Medulla oblongata (tissue), 1 donor: ENCODE data around the gene OR1F1.
A peak's percentile ranks its signal among the peaks of the same experiment; 100 is the strongest.
"Not testable (repeated sequence)": the region's sequence is repeated elsewhere in the genome, so short reads cannot be mapped to it uniquely, and the experiment has no call there.

Experiments
- DNase-seq: peaks from one replicate; pipeline ENCODE4 v3.0.0-alpha.2; 2015; ENCODE audit errors: extremely low spot score

Gene OR1F1

GRCh38 chr16:3150346-3151218 is 37.4 kb upstream of the OR1F1 start:
- peak; percentile 97 for DNase-seq

- DNase-seq: no peak
These were observed 36.1 kb upstream of the OR1F1 start for GRCh38 chr16:3152027-3152276.

GRCh38 chr16:3152277-3152990 is 35.6 kb upstream of the OR1F1 start:
- DNase-seq: peak; percentile 88

GRCh38 chr16:3152991-3153368 is 35.0 kb upstream of the OR1F1 start:
- DNase-seq: no peak

GRCh38 chr16:3155181-3155580 is 32.8 kb upstream of the OR1F1 start:
- no peak for DNase-seq

- no peak for DNase-seq
These were observed 32.0 kb upstream of the OR1F1 start for GRCh38 chr16:3155972-3156371.

GRCh38 chr16:3157229-3158025 is 30.6 kb upstream of the OR1F1 start:
- peak; percentile 36 for DNase-seq

- peak; percentile 7 for DNase-seq
These were observed 29.9 kb upstream of the OR1F1 start for GRCh38 chr16:3158026-3158509.

- peak; percentile 67 for DNase-seq
These were observed 29.3 kb upstream of the OR1F1 start for GRCh38 chr16:3158510-3159314.

GRCh38 chr16:3161235-3162018 is 26.6 kb upstream of the OR1F1 start:
- DNase-seq: no peak

- no peak for DNase-seq
These were observed 23.6 kb upstream of the OR1F1 start for GRCh38 chr16:3164121-3164991.

- DNase-seq: no peak
These were observed 22.7 kb upstream of the OR1F1 start for GRCh38 chr16:3165111-3165822.

- DNase-seq: no peak
These were observed 21.5 kb upstream of the OR1F1 start for GRCh38 chr16:3166505-3166886.

GRCh38 chr16:3168729-3169128 is 19.3 kb upstream of the OR1F1 start:
- not testable (repeated sequence) for DNase-seq

GRCh38 chr16:3170440-3171180 is 17.4 kb upstream of the OR1F1 start:
- DNase-seq: no peak

- DNase-seq: no peak
These were observed 16.7 kb upstream of the OR1F1 start for GRCh38 chr16:3171181-3171854.

- no peak for DNase-seq
These were observed 16.0 kb upstream of the OR1F1 start for GRCh38 chr16:3171855-3172593.
